Epithelial cell of proximal tubule (primary cell): ENCODE data around the gene HACD3. TPM values are rescaled to one million over a fixed set of nuclear protein-coding genes. Genes with fewer than 3 reads are reported as not detected.

Experiments
- DNase-seq: peaks from one replicate; pipeline ENCODE4 v3.0.0-alpha.2; 2011; ENCODE audit warnings: low read depth
- H3K4me3 ChIP-seq: 2 replicates; pipeline ENCODE4 v1.5.1; 2011; ENCODE audit warnings: low read depth, mild to moderate bottlenecking, low read length
- CTCF ChIP-seq: conservative IDR thresholded peaks from 2 replicates; pipeline ENCODE4 v1.5.1; 2012; ENCODE audit warnings: low read depth, mild to moderate bottlenecking, low read length
- total RNA-seq: library from RNA; depleted of rRNA; stranded (reverse); fragments of >200 nt; gene quantifications from 2 replicates; pipeline ENCODE4 v1.2.3, GENCODE V29; 2015

The HACD3 gene
- total RNA-seq, 1 donor from 2014 or later, result 127 TPM

GRCh38 chr15:65577129-65577996, 47.1 kb downstream of the HACD3 start:
- no peak overlapping the region for H3K4me3 ChIP-seq
- DNase-seq, result no peak
- TF ChIP-seq CTCF, result no peak

- DNase-seq, result no peak
- H3K4me3 ChIP-seq, result no peak overlapping the region
- TF ChIP-seq CTCF, result no peak
Measured at GRCh38 chr15:65578904-65579728, 48.9 kb downstream of the HACD3 start.

- no peak for TF ChIP-seq CTCF
- DNase-seq, result no peak
- H3K4me3 ChIP-seq, result no peak overlapping the region
Measured at GRCh38 chr15:65579762-65580161, 49.5 kb downstream of the HACD3 start.

- no peak for TF ChIP-seq CTCF
- H3K4me3 ChIP-seq, result no peak overlapping the region
- DNase-seq, result no peak
Measured at GRCh38 chr15:65580287-65580686, 50.0 kb downstream of the HACD3 start.

- no peak for DNase-seq
- H3K4me3 ChIP-seq, result no peak overlapping the region
- no peak for TF ChIP-seq CTCF
Measured at GRCh38 chr15:65583701-65584100, 53.4 kb downstream of the HACD3 start.

- no peak for DNase-seq
- no peak for TF ChIP-seq CTCF
- no peak overlapping the region for H3K4me3 ChIP-seq
Measured at GRCh38 chr15:65584241-65584640, 54.0 kb downstream of the HACD3 start.
